ENCODE results near the gene LSM12. TPM values are rescaled to one million over a fixed set of nuclear protein-coding genes. Genes with fewer than 3 reads are reported as not detected.

The LSM12 gene
- total RNA-seq, 2 donors from 2014 or later, result 37.5 to 38.2 TPM

DNA sequence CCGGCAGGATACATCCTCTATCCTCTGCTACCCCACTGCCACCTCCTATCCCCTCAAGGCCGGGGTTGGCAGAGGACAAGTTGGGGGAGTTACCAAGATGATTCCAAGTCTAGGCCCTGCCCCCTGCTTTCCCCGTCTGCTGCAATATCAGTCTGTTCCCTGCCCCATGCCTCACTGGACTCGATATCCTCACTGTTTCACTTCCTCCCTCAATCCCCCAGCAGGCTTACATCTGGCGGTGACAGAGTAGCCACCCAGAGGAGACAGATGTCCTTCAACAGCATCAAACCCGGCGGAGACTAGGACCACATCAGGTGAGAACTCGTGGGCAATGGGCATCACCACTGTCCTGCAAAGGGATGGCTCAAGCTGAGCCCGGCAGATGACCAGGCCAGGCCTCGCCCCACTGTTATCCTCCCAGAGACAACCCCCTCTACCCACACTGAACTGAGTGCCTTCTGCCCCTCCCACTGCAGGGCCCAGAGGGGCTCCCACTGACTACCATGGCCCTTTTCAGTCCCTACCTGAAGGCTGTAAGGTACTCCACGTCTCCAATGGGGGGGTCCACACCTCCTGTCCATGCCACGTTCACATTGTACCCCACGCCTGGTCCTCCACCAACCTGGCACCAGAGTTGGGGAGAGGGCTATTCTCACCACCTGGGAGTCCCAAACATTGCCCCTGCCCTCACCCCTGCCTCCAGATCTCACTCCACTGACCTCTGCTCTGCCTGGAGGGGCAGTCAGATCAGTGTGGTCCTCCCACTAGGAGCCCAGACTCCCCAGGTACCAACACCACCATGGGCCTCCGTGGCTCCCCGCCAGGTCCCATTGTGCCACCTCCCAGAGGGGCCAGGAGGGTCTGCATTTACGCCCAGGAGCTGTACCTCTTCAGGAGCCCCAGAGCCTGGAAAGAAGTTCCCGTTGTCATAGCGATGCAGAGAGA is 13.7 kb upstream of the LSM12 start:
- intact Hi-C loops (cut with DNase I), result no loop called here
- DNase-seq (ENCODE audit: low spot score), result no peak

DNA sequence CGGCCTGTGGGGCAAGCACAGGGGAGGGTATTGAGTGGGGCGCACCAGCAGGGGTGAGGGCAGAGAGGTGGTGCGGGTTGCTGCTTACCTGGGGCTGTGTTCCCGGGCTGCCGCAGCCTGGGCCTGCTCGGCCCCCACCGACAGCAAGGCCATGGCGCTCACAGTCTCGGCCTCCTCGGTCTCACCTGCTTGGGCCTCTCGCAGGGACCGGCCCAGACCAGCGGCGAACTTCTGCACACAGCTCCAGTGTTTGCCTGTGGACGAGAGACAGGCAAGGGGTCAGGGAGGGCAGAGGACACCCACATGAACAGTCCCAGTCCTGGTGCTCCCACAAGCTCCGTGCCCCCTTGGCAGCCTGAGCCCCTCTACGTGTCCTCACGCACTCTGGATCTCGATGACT is 11.9 kb upstream of the LSM12 start:
- no peak for DNase-seq (ENCODE audit: low spot score)
- intact Hi-C loops (cut with DNase I), result no loop called here

DNA sequence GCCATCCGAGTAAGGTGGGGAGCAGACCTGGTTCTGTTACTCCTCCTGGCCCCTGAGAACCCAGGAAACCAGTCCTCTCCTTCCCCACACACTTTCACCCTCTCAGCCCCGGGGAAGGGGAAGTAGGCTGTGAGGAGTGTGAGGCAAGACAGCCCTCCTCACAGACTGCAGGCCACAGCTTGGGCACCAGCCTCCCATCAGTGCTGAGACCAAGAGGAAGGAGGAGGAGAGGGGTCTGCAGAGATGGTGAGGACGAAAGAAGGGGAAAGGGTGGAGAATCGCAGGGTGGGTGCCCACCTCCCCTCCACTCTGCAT is 11.1 kb upstream of the LSM12 start:
- intact Hi-C loops (cut with DNase I), result no loop called here
- DNase-seq (ENCODE audit: low spot score), result no peak

DNA sequence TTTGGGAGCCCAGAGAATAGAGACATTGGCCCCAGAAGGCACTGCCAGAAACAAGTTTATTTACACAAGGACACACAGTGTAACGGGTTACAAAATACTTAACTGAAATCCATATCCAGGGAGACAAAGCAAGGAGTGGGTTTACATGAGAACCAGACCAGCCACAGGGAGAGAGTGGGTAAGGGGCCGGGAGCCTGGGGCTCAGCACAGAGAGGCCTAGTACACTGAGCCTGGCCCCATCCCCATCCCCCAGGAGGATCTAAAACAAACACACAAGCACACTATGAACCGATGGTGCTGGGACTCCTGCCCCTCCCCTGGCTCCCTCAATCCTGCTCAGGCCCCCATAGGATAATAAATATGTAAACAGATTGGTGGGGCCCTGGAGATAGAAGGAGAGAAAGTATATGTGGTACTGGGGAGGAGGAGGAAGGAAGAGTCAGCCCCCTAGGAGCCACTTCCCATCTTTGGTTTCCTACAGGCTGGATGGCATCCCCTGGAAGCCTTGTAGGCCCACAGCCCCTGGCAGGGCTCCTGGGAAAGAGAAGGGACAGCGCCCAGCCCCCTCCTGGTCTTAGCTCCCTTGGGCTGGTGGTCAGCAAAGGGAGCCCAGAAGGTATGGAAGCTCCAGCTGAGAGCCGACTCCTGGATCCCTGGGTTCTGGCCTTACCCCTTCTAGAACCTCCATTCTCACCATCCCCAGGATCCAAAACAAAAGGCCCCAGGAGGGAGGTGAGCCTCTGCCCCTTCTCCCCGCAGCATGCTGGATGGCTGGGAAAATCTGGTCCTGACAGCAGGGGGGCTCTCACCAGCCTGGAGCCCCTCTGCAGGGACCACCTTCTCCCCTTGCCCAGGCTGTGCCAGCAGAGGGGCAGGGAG is 10.5 kb upstream of the LSM12 start:
- intact Hi-C loops (cut with DNase I), result no loop called here
- DNase-seq (ENCODE audit: low spot score), result no peak

DNA sequence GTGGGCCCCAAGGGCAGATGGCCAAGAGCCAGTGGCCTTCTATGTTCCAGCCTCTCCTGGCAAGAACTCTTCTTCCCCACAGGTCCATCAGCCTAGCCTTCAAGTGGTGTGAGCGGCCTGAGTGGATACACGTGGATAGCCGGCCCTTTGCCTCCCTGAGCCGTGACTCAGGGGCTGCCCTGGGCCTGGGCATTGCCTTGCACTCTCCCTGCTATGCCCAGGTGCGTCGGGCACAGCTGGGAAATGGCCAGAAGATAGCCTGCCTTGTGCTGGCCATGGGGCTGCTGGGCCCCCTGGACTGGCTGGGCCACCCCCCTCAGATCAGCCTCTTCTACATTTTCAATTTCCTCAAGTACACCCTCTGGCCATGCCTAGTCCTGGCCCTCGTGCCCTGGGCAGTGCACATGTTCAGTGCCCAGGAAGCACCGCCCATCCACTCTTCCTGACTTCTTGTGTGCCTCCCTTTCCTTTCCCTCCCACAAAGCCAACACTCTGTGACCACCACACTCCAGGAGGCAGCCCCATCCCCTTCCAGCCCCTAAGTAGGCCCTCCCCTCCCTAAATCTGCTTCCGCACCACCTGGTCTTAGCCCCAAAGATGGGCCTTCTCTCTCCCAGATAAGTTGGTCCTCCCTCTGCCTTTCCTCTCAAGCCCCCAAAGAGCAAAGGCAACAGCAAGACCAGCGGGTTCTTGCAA is 9.3 kb upstream of the LSM12 start:
- intact Hi-C loops (cut with DNase I), result no loop called here

DNA sequence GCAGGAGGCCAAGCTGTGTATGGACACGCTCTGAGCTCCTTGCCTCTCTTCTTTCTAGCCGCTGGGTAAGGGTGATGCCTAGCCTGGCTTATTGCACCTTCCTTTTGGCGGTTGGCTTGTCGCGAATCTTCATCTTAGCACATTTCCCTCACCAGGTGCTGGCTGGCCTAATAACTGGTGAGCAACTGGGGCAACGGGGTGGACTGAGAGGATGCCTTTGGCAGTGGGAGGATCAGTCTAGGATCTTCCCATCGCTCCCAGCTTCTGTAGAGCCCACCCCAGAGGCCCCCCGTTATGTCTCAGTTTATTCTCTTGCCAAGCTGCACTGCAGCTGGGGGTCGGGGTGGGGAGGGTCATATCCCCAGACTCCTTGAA is 8.4 kb upstream of the LSM12 start:
- no peak for DNase-seq (ENCODE audit: low spot score)
- intact Hi-C loops (cut with DNase I), result loop anchor here (1.0 to 5.0 kb wide), 2 partner anchors 14 to 42 kb away; no protein-coding TSS in a partner anchor

More for the DNA sequence above, 9.3 kb upstream of the LSM12 start:
- no peak for DNase-seq (ENCODE audit: low spot score)

DNA sequence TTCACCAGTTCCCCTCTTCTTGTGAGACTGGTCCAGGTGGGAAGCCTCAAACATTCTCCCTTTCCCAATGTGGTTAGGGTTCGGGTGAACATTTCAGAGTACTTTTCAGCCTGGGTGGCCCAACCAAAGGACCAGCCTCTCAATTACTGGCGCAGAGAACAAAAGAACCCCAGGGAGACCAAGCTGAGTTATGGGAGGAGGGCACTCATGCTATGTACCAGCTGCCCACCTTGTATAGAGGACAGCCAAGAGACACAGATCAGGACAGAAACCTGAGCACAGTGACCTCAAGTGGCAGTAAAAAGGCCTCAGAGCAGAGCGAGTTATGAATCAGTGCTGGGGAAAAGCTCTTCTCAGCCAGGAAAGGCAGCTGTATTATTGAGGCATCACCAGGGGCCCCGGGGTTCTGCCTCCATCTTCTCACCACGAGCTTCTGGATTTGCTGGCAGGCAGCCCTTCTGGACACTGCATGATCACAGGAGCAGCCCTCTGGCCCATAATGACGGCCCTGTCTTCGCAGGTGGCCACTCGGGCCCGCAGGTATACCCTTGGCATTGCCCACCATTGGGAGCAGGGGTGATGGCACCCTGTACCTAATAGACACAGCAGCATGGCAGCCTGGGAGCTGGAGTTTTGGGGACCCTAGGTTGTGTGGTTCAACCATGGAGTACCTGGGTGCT is 7.9 kb upstream of the LSM12 start:
- no peak for DNase-seq (ENCODE audit: low spot score)
- intact Hi-C loops (cut with DNase I), result loop anchor here (1.0 to 5.0 kb wide), 2 partner anchors 15 to 43 kb away; no protein-coding TSS in a partner anchor

DNA sequence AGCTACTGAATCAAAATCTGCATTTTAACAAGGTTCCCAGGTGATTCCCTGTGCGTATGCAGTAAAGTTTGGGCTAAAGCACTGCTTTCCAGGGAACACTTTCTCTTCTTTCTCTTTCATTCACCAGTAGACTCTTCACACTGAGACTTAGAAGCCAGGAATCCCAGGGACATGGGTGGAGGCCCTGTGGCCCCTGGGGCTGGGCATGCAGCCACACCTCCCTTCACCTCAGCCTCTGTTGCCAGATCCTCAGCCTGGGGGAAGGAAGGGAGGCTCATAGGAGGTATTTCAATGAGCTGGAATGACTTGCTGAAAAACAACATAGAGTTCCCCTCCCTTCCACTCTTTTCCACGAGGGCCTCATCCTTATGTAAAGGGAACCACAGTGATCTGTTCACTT is 5.3 kb upstream of the LSM12 start:
- intact Hi-C loops (cut with DNase I), result loop anchor here in 1 of 2 donors (5.0 kb wide), 1 partner anchor 46 kb away; no protein-coding TSS in a partner anchor
- no peak for DNase-seq (ENCODE audit: low spot score)

DNA sequence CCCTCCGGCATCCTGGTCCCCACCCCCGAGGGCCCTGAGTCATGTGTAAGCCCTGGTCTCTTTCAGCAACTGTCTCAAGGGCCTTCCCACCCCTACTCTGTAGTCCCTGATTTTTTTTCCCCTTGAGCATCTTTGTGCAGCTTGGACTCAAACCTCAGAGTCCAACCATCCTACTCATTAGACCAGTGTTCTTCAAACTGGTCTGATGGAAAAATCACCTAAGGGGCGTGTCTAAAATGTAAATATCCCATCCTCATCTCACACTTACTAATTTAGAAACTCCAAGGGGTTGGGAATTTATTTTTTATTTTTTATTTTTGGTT is 4.7 kb upstream of the LSM12 start:
- DNase-seq (ENCODE audit: low spot score), result no peak
- intact Hi-C loops (cut with DNase I), result loop anchor here in 1 of 2 donors (5.0 kb wide), 1 partner anchor 46 kb away; no protein-coding TSS in a partner anchor

DNA sequence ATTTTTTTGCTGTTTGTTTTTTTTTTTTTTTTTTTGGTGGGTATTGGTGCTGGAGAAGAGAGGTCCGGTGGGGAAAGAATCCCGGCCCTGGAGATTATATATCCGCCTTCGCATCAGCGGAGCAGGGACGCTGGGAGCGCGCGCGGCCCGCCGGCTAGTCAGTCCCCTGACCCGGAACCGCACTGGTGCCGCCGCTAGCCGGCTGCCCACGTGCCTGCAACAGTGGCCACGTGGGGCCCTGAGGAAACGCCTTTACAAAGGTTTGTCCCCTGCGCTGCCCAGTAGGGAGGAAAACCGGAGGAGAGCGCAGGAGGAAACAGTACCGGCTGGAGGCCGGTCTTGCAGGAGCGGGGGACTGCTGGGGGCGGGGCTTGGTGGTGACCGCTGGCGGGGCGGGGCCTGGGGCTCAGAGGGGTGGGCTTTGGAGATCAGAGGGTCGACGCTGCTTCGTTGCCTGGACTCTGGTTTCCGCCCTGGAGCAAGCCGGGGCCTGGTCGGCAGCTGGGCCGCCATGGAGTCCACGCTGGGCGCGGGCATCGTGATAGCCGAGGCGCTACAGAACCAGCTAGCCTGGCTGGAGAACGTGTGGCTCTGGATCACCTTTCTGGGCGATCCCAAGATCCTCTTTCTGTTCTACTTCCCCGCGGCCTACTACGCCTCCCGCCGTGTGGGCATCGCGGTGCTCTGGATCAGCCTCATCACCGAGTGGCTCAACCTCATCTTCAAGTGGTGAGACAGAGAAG is 4.2 kb upstream of the LSM12 start, which contains the start of gene G6PC3:
Gene G6PC3 (plus strand): TSS at position 281 of the 743 bp plus-strand sequence. CDS start 231 bp downstream, at position 512.
- intact Hi-C loops (cut with DNase I), result loop anchor here in 1 of 2 donors (5.0 kb wide), 1 partner anchor 47 kb away; no protein-coding TSS in a partner anchor
- peak; percentile 98 for DNase-seq (ENCODE audit: low spot score)

DNA sequence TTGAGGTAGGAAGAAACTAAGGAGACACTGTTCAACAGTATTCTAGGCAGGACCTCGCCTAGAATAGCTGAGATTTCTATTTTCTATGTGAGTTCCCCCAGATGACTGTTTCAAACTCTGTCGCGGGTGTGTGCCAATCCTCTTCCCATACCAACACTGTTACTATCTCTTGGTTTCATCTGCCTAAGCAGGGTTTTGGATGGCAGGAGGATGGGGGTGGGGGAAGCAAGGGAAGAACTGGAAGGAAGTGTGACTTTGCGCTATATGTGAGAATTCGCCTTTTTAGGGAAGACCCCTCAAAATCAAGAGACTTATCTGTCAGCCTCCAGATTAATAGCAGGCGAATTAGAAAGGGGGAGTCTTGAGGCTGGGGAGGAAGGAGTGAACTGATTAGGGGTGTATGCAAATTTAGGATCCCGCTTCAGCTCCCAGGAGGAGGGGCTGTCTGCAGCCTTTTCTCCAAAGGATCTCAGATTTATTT is 3.5 kb upstream of the LSM12 start:
- intact Hi-C loops (cut with DNase I), result loop anchor here in 1 of 2 donors (5.0 kb wide), 1 partner anchor 47 kb away; no protein-coding TSS in a partner anchor
- no peak for DNase-seq (ENCODE audit: low spot score)

DNA sequence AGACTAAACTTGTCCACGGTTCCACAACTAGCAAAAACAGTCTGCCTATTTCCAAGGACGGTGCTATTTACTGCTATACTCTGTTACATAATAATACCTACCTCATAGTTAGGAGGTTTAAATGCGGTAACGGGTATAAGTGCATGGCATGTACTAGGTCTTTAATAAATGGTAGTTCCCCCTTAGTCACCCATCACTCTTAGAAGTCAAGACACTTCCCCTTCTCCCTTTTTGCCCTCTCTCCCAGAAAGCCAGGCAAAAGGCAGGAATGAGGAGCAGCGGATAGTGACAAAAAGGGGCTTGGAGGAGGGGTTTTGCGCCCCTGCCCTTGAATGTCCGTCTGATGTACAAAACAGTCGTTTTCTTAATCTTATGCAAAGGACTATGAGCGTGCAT is 1.1 kb upstream of the LSM12 start:
- intact Hi-C loops (cut with DNase I), result no loop called here

DNA sequence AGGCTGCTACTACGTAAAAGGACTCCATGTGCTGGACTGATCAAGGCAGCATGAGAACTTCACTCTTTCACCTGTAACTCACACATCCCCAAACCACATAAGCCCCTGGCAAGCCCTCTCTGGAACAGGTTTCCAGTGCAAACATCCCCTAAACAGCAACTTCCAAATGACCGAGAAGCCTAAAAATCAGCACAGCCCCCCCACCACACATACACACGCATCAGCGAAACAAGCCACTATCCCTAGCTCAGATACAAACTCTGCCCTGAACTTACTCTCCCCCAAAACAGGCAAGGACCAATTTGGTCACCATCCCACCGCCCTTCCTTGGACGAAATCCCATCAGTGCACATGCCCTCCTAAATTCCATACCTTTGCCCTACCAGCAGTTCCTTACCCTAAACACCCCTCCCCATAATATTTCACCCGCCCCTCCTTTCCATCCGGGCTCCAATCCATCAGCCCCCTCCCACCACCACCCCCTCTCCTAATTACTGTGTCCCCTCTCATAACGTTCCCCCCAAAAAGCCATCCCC is 735 bp downstream of the LSM12 start:
- DNase-seq (ENCODE audit: low spot score), result no peak
- intact Hi-C loops (cut with DNase I), result no loop called here

More for the DNA sequence above, 1.1 kb upstream of the LSM12 start:
- no peak for DNase-seq (ENCODE audit: low spot score)

DNA sequence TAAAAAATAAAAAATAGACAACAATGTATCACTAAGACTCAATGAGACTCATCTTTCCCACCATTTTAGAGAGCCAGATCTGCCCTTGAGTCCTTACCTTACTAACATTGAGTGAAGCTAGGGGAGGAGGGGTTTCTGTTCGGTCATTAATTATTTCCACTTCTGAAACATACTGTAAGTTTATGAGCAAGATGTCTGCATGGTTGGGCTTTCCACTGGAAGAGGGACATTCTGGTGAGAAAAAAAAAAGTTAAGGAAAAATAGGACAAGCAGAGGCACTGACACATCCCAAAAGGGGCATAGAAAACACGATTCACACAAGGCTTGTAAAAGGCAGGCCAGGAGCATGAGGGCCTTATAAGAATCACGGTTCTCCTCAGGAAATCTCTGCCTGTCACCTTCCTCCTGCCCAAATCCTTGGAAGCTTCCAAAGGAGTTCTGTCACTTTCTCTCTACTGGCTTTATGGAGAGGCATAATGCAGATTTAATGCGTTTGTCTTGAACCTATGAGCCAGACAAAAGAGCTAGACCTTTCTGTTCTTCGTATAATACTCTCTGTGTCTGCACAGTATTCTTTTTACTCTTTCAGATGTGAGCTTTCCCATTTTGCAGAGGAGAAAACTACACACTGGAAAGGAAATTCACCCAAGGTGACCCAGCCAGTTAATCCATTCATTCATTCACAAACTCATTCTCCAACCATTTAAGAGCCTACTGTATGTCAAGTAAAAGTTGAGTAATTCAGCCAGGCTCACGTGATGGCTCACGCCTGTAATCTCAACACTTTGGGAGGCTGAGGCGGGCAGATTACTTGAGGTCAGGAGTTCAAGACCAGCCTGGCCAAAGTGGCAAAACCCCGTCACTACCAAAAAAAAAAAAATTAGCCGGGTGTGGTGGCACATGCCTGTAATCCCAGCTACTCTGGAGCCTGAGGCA is 2.5 kb downstream of the LSM12 start:
- DNase-seq (ENCODE audit: low spot score), result no peak
- intact Hi-C loops (cut with DNase I), result no loop called here

DNA sequence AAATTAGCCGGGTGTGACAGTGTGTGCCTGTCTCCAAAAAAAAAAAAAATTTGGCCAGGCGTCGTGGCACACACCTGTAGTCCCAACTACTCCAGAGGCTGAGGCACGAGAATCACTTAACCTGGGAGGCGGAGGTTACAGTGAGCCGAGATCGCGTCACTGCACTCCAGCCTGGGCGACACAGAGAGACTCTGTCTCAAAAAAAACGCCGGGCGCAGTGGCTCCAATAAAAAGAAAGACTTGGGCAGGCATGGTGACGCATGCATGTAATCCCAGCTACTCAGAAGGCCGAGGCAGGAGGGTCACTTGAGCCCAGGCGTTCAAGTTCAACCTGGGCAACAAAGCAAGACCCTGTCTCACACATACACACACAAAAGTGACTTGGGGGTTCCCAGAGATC is 3.6 kb downstream of the LSM12 start:
- intact Hi-C loops (cut with DNase I), result no loop called here

DNA sequence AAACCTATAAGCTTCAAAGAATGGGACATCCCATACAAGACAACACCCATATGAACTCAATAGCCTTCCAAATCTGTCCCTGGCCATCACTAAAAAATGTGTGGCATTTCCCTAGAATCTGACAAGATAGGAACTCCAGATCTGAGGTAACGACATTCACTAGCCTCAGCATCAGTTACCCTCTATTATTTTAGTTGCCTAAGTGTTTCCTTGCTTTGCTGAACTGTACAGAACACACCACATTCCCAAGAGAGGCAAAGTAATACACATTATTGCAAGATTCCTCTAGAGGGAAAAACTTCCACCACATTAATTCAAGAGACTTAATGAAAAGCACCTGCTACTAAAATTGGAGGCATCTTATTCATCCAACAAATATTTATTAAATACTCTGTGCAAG is 5.0 kb downstream of the LSM12 start:
- no peak for DNase-seq (ENCODE audit: low spot score)
- intact Hi-C loops (cut with DNase I), result no loop called here

More for the DNA sequence above, 3.6 kb downstream of the LSM12 start:
- DNase-seq (ENCODE audit: low spot score), result no peak
